HG03520 (cell line): ENCODE data around the gene ZBTB43.

Experiments used
- ATAC-seq: cut with Tn5 transposase; IDR thresholded peaks from one replicate; pipeline ENCODE4 v1.9.1; 2021; ENCODE audit warnings: mild to moderate bottlenecking, moderate library complexity; ENCODE audit not compliant: unreplicated experiment

The ZBTB43 gene

GRCh38 chr9:126885131-126885641 is 80.3 kb downstream of the ZBTB43 start:
- ATAC-seq = no peak

GRCh38 chr9:126886034-126886822 is 81.4 kb downstream of the ZBTB43 start:
- no peak for ATAC-seq

- no peak for ATAC-seq
Measured at GRCh38 chr9:126886897-126887296, 82.1 kb downstream of the ZBTB43 start.
